Neuron (in vitro differentiated cells): ENCODE measurements around the gene DRC3.
"Not testable (repeated sequence)": the region's sequence is repeated elsewhere in the genome, so short reads cannot be mapped to it uniquely, and the experiment has no call there.

Experiments used
- H2AFZ ChIP-seq: one replicate; pipeline ENCODE4 v1.6.1; 2013; ENCODE audit warnings: low read depth, mild to moderate bottlenecking, inconsistent platforms, low read length, moderate library complexity
- H3K27me3 ChIP-seq: one replicate; pipeline ENCODE4 v1.6.1; 2013; ENCODE audit warnings: low read length; ENCODE audit not compliant: insufficient read depth
- H3K36me3 ChIP-seq: one replicate; pipeline ENCODE4 v1.6.1; 2013; ENCODE audit warnings: low read length; ENCODE audit not compliant: insufficient read depth
- H3K4me1 ChIP-seq: one replicate; pipeline ENCODE4 v1.6.1; 2013; ENCODE audit warnings: low read length; ENCODE audit not compliant: insufficient read depth
- H3K4me3 ChIP-seq: 2 replicates; pipeline ENCODE4 v1.5.1; 2013; ENCODE audit warnings: mild to moderate bottlenecking, low read length, moderate library complexity
- H3K9me3 ChIP-seq: one replicate; pipeline ENCODE4 v1.6.1; 2013; ENCODE audit warnings: low read length

The DRC3 gene

DNA sequence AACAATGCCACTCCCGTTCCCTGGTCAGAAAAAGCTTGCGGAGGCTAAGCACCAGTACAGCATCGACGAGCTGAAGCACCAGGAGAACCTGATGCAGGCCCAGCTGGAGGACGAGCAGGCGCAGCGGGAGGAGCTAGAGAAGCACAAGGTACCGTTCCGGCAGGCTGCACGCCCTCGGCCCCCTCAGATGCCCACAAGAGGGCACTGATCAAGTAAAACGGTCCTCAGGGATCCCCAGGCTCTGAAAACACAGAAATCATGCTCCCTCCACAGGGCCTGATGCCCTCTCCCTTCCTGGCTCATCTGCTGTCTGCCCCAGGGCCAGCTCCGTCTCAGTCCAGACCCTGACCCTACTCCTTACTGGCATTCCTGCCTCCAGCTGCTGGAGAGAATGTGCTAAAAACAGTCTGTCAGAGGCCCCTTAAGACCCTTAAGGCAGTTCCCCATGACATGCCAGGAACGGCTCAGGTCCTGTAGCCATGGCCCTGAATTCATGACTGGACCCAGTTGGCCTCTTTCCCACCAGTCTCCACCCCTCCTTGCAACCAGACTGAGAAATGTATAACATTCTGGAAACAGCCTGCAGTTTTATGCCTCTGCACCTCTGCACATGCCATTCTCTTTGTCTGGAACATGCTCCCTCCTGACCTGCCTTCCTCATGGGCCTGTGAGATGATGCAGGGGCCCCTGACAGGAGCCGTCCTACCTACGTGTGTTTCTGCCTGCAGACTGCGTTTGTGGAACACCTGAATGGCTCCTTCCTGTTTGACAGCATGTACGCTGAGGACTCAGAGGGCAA is 21.8 kb downstream of the DRC3 start:
- Histone ChIP-seq H3K4me1 (peaks cover 5% of the 10 kb centered on the region), H3K36me3 (no peaks in the 10 kb centered on the region), H3K27me3 (no peaks in the 10 kb centered on the region), H3K9me3 (no peaks in the 10 kb centered on the region), H2AFZ (no peak overlapping the region), H3K4me3 (no peak overlapping the region)

DNA sequence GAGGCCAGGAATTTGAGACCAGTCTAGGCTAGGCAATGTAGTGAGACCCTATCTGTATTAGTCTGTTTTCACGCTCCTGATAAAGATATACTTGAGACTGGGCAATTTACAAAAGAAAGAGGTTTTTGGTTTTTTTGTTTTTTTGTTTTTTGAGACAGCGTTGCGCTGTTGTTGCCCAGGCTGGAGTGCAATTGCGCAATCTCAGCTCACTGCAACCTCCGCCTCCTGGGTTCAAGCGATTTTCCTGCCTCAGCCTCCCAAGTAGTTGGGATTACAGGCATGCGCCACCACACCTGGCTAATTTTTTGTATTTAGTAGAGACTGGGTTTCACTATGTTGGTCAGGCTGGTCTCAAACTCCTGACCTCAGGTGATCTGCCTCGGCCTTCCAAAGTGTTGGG is 23.2 kb downstream of the DRC3 start:
- H3K4me3 ChIP-seq, H3K9me3 ChIP-seq, H2AFZ ChIP-seq, H3K27me3 ChIP-seq, H3K4me1 ChIP-seq, H3K36me3 ChIP-seq: not testable (repeated sequence)

DNA sequence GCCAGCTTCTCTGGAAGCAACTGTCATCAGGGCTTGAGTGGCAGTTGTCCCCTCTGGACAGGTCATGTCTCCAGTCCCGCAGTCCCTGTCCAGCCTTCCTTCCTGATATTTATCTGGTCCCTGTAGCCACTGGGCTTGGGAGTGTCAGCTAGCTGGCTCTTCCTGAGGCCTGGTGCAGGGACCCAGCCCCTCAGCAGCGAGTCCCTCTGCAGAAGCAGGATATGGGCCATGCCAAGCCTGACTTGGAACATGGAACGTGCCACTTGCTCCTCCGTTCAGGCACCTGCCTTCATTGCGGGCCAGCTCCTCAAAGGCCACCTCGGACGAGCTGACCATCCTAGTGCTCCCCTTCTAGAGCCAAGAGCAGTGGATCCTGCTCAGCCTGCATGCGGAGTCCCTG is 26.3 kb downstream of the DRC3 start:
- Histone ChIP-seq H3K4me3 (no peak overlapping the region), H3K27me3 (no peaks in the 10 kb centered on the region), H3K36me3 (no peaks in the 10 kb centered on the region), H3K9me3 (no peaks in the 10 kb centered on the region), H3K4me1 (peaks cover 8% of the 10 kb centered on the region), H2AFZ (no peak overlapping the region)

DNA sequence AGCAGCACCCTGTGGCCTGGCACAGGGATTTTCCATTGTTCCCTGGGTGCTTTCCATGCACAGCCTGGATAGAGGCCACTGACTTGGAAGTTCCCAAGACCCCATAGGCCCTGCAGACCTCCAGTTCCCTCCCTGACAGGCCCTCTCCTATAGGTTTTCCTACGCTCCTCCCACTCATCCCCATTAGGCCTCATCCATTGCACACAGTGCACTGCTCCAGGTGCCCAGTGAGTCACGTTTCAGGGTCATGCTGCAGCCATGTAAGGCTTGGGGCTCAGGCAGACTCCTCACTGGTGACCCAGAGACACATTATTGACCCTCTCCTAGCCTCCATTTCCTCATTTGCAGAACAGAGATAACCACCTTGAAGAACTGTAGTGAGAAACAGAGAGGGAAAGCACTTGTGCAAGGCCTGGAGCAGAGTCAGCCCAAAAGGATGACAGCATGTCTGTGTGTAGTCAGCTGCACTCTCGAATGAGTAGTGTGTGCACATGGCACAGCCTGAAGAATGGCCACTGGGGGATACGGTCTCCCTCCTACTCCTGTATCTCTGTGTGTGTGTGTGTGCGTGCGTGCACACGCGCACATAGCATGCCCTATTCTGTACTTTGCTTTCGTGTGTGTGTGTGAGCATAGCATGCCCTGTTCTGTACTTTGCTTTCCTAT is 26.8 kb downstream of the DRC3 start:
- peaks cover 7% of the 10 kb centered on the region for H3K4me1 ChIP-seq
- H3K9me3 ChIP-seq, result no peaks in the 10 kb centered on the region
- H3K36me3 ChIP-seq, result no peaks in the 10 kb centered on the region
- no peak overlapping the region for H3K4me3 ChIP-seq
- H3K27me3 ChIP-seq, result no peaks in the 10 kb centered on the region
- no peak overlapping the region for H2AFZ ChIP-seq

DNA sequence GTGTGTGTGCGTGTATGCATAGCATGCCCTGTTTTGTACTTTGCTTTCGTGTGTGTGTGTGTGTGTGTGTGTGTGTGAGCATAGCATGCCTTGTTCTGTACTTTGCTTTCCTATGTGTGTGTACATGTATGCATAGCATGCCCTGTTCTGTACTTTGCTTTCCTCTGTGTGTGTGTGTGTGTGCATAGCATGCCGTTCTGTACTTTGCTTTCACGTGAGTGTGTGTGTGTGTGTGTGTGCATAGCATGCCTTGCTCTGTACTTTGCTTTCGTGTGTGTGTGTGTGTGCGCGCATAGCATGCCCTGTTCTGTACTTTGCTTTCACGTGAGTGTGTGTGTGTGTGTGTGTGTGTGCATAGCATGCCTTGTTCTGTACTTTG is 27.4 kb downstream of the DRC3 start:
- Histone ChIP-seq H2AFZ (no peak overlapping the region), H3K4me3 (no peak overlapping the region), H3K4me1 (peaks cover 3% of the 10 kb centered on the region), H3K36me3 (no peaks in the 10 kb centered on the region), H3K27me3 (no peaks in the 10 kb centered on the region), H3K9me3 (no peaks in the 10 kb centered on the region)

DNA sequence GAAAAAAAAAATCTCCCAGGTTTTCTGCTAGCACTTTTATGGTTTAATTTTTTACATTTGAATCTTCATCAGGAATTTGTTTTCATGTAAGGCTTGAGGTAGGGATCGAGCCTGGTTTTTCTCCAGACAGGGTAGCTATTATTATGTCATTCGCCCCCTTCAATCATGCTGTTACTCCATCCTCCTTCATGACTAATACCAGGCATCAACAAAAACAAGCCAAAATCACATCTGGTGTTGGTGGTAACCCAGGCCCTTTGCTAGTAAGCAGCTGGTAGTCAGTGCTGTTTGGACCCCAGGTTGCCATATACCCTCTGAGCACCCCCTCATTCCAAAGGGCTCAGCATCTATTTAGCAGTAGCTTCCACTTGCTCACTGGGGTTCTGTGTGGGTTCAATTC is 29.5 kb downstream of the DRC3 start:
- Histone ChIP-seq H3K27me3 (no peaks in the 10 kb centered on the region), H3K9me3 (no peaks in the 10 kb centered on the region), H3K36me3 (no peaks in the 10 kb centered on the region), H2AFZ (no peak overlapping the region), H3K4me1 (peaks cover 3% of the 10 kb centered on the region), H3K4me3 (no peak overlapping the region)

DNA sequence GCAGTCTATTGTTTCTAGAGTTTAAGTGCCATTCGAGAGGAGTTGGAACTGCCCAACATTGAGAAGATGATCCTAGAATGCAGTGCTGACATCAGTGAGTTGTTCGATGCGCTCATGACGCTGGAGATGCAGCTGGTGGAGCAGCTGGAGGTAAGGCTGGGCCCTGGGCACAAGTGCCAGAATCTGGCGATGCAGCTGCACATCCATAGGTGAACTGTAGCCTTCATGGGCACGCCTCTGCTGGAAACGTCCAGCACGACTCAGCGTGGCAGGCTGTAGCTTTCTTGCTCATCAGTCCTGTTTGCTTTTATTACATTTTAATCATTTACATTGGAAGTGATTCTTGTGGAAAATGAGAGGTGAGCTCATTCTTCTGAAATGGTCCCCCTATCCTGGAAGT is 31.7 kb downstream of the DRC3 start:
- peaks cover 3% of the 10 kb centered on the region for H3K4me1 ChIP-seq
- no peak overlapping the region for H3K4me3 ChIP-seq
- H3K27me3 ChIP-seq, result no peaks in the 10 kb centered on the region
- H3K36me3 ChIP-seq, result no peaks in the 10 kb centered on the region
- H3K9me3 ChIP-seq, result no peaks in the 10 kb centered on the region
- no peak overlapping the region for H2AFZ ChIP-seq

DNA sequence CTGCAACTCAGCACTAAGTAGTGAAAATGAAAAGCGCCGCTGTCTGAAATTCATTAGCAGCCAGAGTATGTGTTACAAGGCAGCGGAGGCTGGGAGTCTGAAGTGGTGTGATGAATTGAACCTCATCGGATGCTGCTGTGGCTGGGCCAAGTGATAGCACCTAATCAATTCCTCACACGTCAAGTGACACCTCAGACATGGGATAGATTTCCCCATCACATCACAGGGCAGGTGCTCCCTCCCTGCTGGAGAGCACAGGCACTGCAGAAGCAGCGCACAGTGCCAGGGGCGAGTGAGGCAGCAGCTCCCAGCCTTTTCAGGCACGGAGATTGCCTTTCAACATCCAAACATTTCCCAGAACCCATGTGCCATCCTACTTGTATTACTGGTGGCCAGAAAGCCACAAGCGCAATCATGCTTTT is 32.2 kb downstream of the DRC3 start:
- peaks cover 3% of the 10 kb centered on the region for H3K4me1 ChIP-seq
- H3K27me3 ChIP-seq, result no peaks in the 10 kb centered on the region
- no peak overlapping the region for H3K4me3 ChIP-seq
- H3K36me3 ChIP-seq, result no peaks in the 10 kb centered on the region
- H2AFZ ChIP-seq, result no peak overlapping the region
- no peaks in the 10 kb centered on the region for H3K9me3 ChIP-seq

DNA sequence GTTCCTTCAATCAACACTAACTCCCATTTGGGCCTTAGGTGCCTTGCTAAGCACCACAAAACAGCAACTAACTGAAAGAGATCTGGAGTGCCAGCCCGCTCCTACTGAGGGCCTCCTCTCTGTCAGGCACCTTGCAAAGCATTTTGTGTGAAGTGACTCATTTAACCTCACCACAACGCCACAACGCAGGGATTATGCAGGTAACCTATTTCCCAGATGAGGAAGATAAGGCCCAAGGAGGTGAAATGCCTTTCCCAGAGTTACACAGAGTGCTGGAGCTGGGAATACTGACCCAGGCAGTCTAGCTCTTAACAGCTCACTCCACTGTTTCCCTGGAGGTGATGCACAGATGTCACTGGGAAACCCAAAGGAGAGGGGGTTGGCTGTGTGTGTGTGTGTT is 32.8 kb downstream of the DRC3 start:
- H3K4me3 ChIP-seq, result no peak overlapping the region
- H3K36me3 ChIP-seq, result no peaks in the 10 kb centered on the region
- H2AFZ ChIP-seq, result no peak overlapping the region

DNA sequence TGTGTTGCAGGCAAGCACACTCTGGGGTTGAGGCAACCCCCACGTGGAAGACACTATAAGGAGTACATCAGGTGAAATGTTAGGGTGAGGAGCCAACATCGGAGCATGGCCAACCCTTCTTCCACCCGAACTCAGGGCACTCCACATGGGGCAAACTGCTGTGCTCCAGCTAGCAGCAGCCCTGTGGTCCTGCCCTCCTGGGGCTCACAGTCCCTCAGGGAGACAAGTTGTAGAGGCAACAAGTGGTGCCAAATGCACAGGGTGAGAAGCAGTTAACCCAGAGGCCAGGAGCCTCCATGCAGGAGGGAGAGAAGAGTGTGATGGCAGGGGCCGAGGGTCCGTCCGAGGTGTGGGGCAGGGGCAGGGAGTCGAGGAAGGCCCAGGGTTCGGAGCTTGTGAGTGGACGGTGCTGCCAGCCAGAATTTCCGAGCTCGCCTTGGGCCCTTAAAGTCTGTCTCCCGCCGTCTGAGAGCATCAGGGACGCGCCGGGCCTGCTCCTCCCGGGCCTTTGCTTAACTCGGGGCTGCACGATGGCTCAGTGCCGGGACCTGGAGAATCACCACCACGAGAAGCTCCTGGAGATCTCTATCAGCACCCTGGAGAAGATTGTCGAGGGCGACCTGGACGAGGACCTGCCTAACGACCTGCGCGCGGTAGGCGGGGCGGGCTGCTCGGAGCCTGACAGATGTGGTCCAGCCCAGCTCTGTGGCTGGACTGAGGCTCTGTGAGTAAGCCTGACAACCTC is 34.0 kb downstream of the DRC3 start:
- peaks cover 7% of the 10 kb centered on the region for H3K9me3 ChIP-seq
- H3K4me1 ChIP-seq, result no peaks in the 10 kb centered on the region
- no peak overlapping the region for H2AFZ ChIP-seq
- no peaks in the 10 kb centered on the region for H3K27me3 ChIP-seq
- peaks cover 2% of the 10 kb centered on the region for H3K36me3 ChIP-seq
- no peak overlapping the region for H3K4me3 ChIP-seq

More for the DNA sequence above, 32.8 kb downstream of the DRC3 start:
- Histone ChIP-seq H3K27me3 (no peaks in the 10 kb centered on the region), H3K9me3 (peaks cover 2% of the 10 kb centered on the region), H3K4me1 (no peaks in the 10 kb centered on the region)

DNA sequence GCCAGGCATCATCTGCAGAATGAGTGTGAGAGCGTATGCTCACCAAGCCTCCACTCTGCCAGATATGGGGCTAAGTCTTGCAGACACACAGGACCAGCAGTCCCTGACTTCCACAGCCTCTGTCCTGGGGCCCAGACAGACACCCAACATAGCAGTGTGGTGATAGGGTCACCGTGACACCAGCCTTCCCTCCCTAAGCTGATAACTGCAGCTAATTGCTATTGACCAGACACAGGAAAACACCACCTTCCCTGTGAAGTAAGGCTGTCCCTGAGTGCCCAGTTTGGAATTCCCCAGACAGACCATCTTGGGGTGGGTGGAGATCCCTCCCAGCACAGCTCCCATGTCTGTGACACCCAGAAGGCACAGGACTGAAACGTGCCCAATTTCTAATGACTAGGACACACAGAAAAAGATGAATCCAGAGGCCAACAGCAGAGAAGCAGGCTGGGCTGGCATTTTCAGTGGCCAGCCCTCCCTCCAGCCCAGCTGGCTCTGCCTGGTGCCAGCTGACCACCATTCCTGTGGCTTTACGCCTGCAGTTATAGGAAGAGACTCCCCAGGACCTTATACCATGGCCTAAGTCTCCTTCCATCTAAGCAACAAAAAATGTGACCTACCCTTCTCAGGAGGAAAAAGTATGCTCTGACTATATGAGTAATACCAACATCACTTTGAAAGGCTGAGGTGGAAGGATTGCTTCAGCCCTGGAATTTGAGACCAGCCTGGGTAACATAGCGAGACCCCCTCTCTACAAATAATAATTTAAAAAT is 36.0 kb downstream of the DRC3 start:
- peaks cover 7% of the 10 kb centered on the region for H3K9me3 ChIP-seq
- no peaks in the 10 kb centered on the region for H3K27me3 ChIP-seq
- peaks cover 2% of the 10 kb centered on the region for H3K36me3 ChIP-seq
- H2AFZ ChIP-seq, result no peak overlapping the region
- H3K4me3 ChIP-seq, result no peak overlapping the region
- no peaks in the 10 kb centered on the region for H3K4me1 ChIP-seq

DNA sequence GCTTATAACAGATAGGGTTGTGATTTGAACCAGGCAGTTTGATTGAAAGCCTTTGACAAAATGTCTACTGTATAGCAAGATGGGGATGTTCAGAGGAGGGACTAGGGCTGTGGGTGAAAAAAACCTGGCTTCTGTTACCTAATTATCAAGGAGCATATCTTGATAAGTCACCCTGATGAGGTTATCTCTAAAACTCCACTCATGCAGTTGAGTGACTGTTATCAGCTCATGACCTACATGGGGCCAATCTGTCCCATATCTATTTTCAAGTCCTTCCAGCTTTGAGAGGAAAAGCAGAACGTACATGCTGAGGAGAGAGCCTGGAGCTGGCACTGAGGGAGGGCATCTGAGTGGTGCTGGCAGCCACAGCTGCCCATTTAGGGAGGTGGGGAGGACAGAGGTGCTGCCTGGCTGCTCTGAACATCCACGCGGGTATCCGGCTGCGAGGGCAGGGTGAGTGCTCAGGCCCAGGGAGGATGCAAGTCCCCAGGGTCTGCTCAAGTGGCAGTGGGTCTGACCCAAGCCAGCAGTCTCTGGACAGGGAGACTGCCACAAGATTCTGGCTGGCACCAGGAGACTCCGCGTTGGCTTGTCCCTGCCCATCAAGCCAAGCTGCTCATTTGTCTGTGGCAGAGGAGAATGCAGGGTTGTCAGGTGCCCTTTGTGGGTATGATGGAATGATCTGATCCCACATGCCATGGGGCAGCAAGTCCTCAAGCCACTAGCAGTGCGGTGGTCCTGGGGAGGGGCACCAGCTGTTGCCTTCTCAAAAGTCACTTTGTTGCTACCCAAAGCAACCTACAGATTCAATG is 37.2 kb downstream of the DRC3 start:
- peaks cover 2% of the 10 kb centered on the region for H3K36me3 ChIP-seq
- no peak overlapping the region for H3K4me3 ChIP-seq

More for the DNA sequence above, 37.2 kb downstream of the DRC3 start:
- Histone ChIP-seq H3K27me3 (no peaks in the 10 kb centered on the region), H3K9me3 (peaks cover 7% of the 10 kb centered on the region), H3K4me1 (no peaks in the 10 kb centered on the region), H2AFZ (no peak overlapping the region)
